Panc1 (cell line): ENCODE measurements around the gene ARHGEF2. TPM values are rescaled to one million over a fixed set of nuclear protein-coding genes. Genes with fewer than 3 reads are reported as not detected.

Experiments
- ATAC-seq: fragments of 200-7000 bp; cut with Tn5 transposase; 2 replicates; pipeline ENCODE4 v1.9.1; 2020; ENCODE audit warnings: mild to moderate bottlenecking, moderate library complexity
- BruUV-seq: library from RNA; stranded (reverse); fragments of 400-500 nt; replicated peaks from 2 replicates; lab custom pipeline; 2021; lab: Mats Ljungman, UMichigan
- CTCF ChIA-PET: fragments of 300-600 bp; sonication (Branson Sonifier 250); formaldehyde crosslinking; loops from one replicate; lab custom pipeline; 2022; ENCODE audit warnings: antibody characterized with exemption; lab: Charles Lee
- POLR2A ChIA-PET: fragments of 300-600 bp; sonication (Branson Sonifier 250); formaldehyde crosslinking; loops from one replicate; lab custom pipeline; 2022; ENCODE audit warnings: antibody characterized with exemption; lab: Charles Lee
- DNase-seq: peaks from one replicate; pipeline ENCODE4 v3.0.0-alpha.2; 2010; ENCODE audit warnings: low read depth, low spot score
- H3K27ac ChIP-seq: 2 replicates; pipeline ENCODE4 v1.5.1; 2011; ENCODE audit warnings: mild to moderate bottlenecking, low read length, inconsistent platforms
- H3K27me3 ChIP-seq: fragments of 200-500 bp; sonication (Bioruptor generic); 2 replicates; pipeline ENCODE4 v1.6.0; 2014; ENCODE audit warnings: low read length, inconsistent platforms; ENCODE audit not compliant: control insufficient read depth, insufficient read depth
- H3K36me3 ChIP-seq: fragments of 200-500 bp; sonication (Bioruptor generic); 2 replicates; pipeline ENCODE4 v1.5.1; 2014; ENCODE audit warnings: inconsistent platforms, mild to moderate bottlenecking, low read length, moderate library complexity; ENCODE audit not compliant: control insufficient read depth, insufficient read depth
- H3K4me1 ChIP-seq: 2 replicates; pipeline ENCODE4 v1.5.1; 2011; ENCODE audit warnings: inconsistent platforms, mild to moderate bottlenecking, low read length, moderate library complexity; ENCODE audit not compliant: control insufficient read depth, insufficient read depth
- H3K4me3 ChIP-seq, 2 experiments: 2 replicates each; pipeline ENCODE4 v1.5.1; 2011 to 2012; ENCODE audit warnings: low read depth in 2 of 2, low read length in 2 of 2, mild to moderate bottlenecking in 2 of 2, inconsistent platforms in 1 of 2, moderate library complexity in 1 of 2
- H3K9me3 ChIP-seq: fragments of 200-500 bp; sonication (Bioruptor generic); 2 replicates; pipeline ENCODE4 v1.5.1; 2014; ENCODE audit warnings: low read depth, mild to moderate bottlenecking, inconsistent platforms, low read length, moderate library complexity; ENCODE audit not compliant: control insufficient read depth, insufficient read depth
- POLR2AphosphoS5 ChIP-seq: IDR thresholded peaks from 2 replicates; pipeline ENCODE4 v1.6.1; 2012; ENCODE audit warnings: mild to moderate bottlenecking, low read depth, low read length, moderate library complexity
- SIN3A ChIP-seq: IDR thresholded peaks from 2 replicates; pipeline ENCODE4 v1.6.1; 2012; ENCODE audit warnings: low read depth, mild to moderate bottlenecking, low read length, moderate library complexity, borderline replicate concordance; ENCODE audit not compliant: insufficient read depth
- TCF7L2 ChIP-seq: IDR thresholded peaks from 2 replicates; pipeline ENCODE4 v1.6.1; 2011; ENCODE audit warnings: mild to moderate bottlenecking, low read depth, low read length, inconsistent platforms
- in situ Hi-C: cut with HindIII; loops from 2 replicates; pipeline ENCODE4 v1.10.0; 2016; ENCODE audit warnings: low sequenced_read_pairs, low pct_unique_long_range_greater_than_20kb
- intact Hi-C: fragments of 100-400 bp; cut with micrococcal nuclease; formaldehyde crosslinking; loops from one replicate; pipeline ENCODE4 v1.10.0; 2022; ENCODE audit not compliant: unreplicated experiment
- total RNA-seq: library from RNA; stranded (reverse); gene quantifications from one replicate; pipeline ENCODE4 v1.2.1, GENCODE V29; 2021; ENCODE audit not compliant: unreplicated experiment
- TF ChIP-seq, protein P1 (sequence below): fragments of 450-650 bp; IDR thresholded peaks from 2 replicates; pipeline ENCODE4 v1.5.1; 2017; ENCODE audit warnings: mild to moderate bottlenecking
- TF ChIP-seq, protein P2 (sequence below), 2 experiments: IDR thresholded peaks; 2 replicates each; pipeline ENCODE4 v1.6.1; 2011 to 2012; ENCODE audit warnings: low read depth in 2 of 2, control low read depth in 1 of 2, low read length in 1 of 2, mild to moderate bottlenecking in 1 of 2, moderate library complexity in 1 of 2; ENCODE audit not compliant: insufficient read depth in 1 of 2

Gene ARHGEF2
- total RNA-seq, 1 experiment from 2014 or later, result 87.0 TPM

DNA sequence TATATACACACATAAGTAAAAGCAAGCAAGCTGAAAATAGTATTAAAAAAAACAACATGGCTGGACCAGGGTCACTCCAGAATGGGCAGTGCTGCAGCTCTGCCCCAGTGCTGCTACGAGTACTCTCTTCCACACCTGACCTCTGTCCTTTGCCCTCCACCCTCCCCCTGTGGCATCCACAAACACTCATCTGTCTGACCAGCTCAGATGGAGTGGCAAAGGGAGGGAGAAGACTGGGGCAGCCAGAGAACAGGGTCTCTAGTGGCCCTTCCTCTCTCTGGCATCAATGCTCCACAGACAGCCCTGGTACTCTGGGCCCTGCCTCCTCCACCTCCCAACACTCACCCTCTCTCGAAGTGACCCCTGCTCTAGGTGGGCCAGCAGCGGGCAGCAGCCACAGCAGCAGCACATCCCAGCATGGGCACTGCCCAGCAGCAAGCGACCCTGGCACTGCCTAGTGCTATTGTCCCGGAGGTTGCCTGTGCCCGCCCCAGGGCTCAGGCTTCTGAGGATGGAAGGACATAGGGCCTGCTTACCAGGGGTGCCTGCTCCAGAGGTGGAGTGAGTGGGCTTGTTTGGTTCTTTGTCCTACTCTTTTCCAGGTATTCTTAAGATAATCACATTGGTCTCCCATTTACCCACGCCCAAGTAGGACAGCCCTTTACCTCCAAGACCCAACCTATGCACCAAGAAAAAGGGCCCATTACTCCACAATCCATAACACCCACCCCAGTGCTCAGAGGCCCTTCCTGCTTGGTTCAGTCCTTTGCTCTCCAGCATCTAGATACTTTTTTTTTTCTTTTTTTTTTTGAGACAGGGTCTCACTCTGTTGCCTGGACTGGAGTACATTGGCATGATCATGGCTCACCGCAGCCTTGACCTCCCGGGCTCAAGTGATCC lies 6.2 kb downstream of the ARHGEF2 start:
- in situ Hi-C loops, result no loop called here

DNA sequence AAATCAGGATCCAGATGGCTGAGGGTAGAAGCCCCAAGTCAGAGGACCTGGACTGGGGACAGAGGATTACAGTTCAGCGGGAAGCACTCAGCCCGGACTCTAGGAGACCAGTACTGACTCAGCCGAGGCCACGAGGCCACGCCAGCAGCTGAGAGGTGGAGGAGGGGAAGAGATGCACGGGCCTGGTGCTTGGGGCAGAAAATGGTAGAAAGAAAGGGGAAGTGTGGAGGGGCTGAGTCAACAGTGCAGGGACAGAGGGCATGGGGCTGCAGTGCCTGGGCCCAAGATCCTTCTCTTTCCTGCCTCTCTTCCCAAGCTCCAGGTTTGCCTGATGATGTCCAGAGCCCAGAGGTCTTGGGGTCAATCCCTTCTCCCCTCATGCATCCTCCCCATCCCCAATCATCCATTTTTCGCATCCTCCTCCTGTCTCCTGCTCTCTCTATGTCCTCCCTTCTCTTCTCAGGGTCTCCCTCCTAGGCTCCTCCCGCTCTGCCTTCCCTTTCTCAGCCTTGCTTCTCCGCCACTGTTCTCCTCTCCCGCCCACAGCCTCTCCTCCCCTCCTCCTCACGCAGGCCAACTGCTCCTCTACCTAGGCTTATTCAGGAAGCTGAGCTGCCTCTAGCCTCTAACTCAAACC lies 7.7 kb downstream of the ARHGEF2 start:
- in situ Hi-C loops (no loop called here), intact Hi-C loops (no loop called here)
- Histone ChIP-seq H3K4me1 (peaks cover 65% of the 10 kb centered on the region), H3K9me3 (no peaks in the 10 kb centered on the region), H3K27me3 (no peaks in the 10 kb centered on the region), H3K4me3 (no peak overlapping the region), H3K36me3 (no peaks in the 10 kb centered on the region; the same call in none of the 2 replicates), H3K27ac (peak overlapping the region; percentile 49)
- ATAC-seq (peak; percentile 66), DNase-seq (no peak)
- TF ChIP-seq, protein P1, sequence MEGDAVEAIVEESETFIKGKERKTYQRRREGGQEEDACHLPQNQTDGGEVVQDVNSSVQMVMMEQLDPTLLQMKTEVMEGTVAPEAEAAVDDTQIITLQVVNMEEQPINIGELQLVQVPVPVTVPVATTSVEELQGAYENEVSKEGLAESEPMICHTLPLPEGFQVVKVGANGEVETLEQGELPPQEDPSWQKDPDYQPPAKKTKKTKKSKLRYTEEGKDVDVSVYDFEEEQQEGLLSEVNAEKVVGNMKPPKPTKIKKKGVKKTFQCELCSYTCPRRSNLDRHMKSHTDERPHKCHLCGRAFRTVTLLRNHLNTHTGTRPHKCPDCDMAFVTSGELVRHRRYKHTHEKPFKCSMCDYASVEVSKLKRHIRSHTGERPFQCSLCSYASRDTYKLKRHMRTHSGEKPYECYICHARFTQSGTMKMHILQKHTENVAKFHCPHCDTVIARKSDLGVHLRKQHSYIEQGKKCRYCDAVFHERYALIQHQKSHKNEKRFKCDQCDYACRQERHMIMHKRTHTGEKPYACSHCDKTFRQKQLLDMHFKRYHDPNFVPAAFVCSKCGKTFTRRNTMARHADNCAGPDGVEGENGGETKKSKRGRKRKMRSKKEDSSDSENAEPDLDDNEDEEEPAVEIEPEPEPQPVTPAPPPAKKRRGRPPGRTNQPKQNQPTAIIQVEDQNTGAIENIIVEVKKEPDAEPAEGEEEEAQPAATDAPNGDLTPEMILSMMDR, result no peak
- TF ChIP-seq SIN3A (no peak), POLR2AphosphoS5 (no peak), TCF7L2 (no peak)
- TF ChIP-seq, protein P2, sequence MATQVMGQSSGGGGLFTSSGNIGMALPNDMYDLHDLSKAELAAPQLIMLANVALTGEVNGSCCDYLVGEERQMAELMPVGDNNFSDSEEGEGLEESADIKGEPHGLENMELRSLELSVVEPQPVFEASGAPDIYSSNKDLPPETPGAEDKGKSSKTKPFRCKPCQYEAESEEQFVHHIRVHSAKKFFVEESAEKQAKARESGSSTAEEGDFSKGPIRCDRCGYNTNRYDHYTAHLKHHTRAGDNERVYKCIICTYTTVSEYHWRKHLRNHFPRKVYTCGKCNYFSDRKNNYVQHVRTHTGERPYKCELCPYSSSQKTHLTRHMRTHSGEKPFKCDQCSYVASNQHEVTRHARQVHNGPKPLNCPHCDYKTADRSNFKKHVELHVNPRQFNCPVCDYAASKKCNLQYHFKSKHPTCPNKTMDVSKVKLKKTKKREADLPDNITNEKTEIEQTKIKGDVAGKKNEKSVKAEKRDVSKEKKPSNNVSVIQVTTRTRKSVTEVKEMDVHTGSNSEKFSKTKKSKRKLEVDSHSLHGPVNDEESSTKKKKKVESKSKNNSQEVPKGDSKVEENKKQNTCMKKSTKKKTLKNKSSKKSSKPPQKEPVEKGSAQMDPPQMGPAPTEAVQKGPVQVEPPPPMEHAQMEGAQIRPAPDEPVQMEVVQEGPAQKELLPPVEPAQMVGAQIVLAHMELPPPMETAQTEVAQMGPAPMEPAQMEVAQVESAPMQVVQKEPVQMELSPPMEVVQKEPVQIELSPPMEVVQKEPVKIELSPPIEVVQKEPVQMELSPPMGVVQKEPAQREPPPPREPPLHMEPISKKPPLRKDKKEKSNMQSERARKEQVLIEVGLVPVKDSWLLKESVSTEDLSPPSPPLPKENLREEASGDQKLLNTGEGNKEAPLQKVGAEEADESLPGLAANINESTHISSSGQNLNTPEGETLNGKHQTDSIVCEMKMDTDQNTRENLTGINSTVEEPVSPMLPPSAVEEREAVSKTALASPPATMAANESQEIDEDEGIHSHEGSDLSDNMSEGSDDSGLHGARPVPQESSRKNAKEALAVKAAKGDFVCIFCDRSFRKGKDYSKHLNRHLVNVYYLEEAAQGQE (IDR thresholded peaks at IDR 0.05; ENCODE audit: insufficient read depth in 1 of 2, low read depth in 2 of 2, low read length in 1 of 2), result no peak
- no TSS peak for BruUV-seq
- CTCF ChIA-PET, result no interaction called here
- POLR2A ChIA-PET, result no interaction called here

More for the DNA sequence above, 6.2 kb downstream of the ARHGEF2 start:
- ATAC-seq, result no peak
- Histone ChIP-seq H3K27me3 (no peaks in the 10 kb centered on the region), H3K9me3 (no peaks in the 10 kb centered on the region), H3K36me3 (no peaks in the 10 kb centered on the region; the same call in 1 of the 2 replicates), H3K27ac (no peak overlapping the region), H3K4me1 (peaks cover 80% of the 10 kb centered on the region), H3K4me3 (no peak overlapping the region)
- intact Hi-C loops, result no loop called here
- ChIA-PET POLR2A (no interaction called here), CTCF (interaction anchor here (0.7 kb wide), 1 partner anchor 17 kb away, joined by 3 read pairs; no protein-coding TSS in a partner anchor)
- DNase-seq, result no peak
- BruUV-seq, result no TSS peak
- TF ChIP-seq TCF7L2 (no peak), SIN3A (no peak), POLR2AphosphoS5 (no peak)
- TF ChIP-seq, protein P1, result no peak
- TF ChIP-seq, protein P2 (IDR thresholded peaks at IDR 0.05; ENCODE audit: insufficient read depth in 1 of 2, low read depth in 2 of 2, low read length in 1 of 2), result no peak
